GM12875 (cell line): Measurements from ENCODE around the gene RBL2.
"Not testable (repeated sequence)": the region's sequence is repeated elsewhere in the genome, so short reads cannot be mapped to it uniquely, and the experiment has no call there.

Experiments
- H3K4me3 ChIP-seq: one replicate; pipeline ENCODE4 v1.5.1; 2011; ENCODE audit warnings: low read depth, low read length, control low read depth
- TF ChIP-seq, protein P1 (sequence below): IDR thresholded peaks from 2 replicates; pipeline ENCODE4 v1.5.1; 2011; ENCODE audit warnings: low read depth, mild to moderate bottlenecking, control low read depth, inconsistent platforms, low read length, moderate library complexity, borderline replicate concordance; ENCODE audit not compliant: insufficient read depth

RBL2 gene

GRCh38 chr16:53417011-53417410 lies 17.3 kb upstream of the RBL2 start:
- no peak overlapping the region for H3K4me3 ChIP-seq
- TF ChIP-seq, protein P1, sequence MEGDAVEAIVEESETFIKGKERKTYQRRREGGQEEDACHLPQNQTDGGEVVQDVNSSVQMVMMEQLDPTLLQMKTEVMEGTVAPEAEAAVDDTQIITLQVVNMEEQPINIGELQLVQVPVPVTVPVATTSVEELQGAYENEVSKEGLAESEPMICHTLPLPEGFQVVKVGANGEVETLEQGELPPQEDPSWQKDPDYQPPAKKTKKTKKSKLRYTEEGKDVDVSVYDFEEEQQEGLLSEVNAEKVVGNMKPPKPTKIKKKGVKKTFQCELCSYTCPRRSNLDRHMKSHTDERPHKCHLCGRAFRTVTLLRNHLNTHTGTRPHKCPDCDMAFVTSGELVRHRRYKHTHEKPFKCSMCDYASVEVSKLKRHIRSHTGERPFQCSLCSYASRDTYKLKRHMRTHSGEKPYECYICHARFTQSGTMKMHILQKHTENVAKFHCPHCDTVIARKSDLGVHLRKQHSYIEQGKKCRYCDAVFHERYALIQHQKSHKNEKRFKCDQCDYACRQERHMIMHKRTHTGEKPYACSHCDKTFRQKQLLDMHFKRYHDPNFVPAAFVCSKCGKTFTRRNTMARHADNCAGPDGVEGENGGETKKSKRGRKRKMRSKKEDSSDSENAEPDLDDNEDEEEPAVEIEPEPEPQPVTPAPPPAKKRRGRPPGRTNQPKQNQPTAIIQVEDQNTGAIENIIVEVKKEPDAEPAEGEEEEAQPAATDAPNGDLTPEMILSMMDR: no peak

DNA sequence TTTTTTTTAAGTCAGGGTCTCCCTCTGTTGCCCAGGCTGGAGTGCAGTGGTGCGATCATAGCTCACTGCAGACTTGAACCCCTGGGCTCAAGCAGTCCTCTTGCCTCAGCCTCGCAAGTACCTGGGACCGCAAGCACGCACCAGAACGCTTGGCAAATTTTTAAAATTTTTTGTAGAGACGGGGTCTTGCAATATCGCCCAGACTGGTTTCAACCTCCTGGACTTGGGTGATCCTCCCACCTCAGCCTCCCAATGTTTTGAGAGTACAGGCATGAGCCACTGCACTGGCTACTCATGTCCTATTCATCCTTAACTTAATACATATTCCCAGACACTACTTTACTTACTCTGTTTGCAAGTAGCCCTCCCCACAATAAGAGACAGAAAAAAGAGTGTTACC lies 16.3 kb upstream of the RBL2 start:
- no peak overlapping the region for H3K4me3 ChIP-seq
- TF ChIP-seq, protein P1: no peak

DNA sequence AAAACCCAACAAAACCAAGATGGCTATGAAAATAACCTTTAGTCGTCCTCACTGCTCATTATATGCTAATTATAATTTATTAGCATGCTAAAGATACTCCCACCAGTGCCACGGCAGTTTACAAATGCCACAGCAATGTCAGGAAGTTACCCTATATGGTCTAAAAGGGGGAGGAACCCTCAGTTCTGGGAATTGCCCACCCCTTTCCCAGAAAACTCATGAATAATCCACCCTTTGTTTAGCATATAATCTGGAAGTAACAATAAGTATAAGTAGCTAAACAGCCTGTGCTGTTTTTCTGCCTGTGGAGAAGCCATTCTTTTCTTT lies 14.9 kb upstream of the RBL2 start:
- H3K4me3 ChIP-seq: not testable (repeated sequence)

DNA sequence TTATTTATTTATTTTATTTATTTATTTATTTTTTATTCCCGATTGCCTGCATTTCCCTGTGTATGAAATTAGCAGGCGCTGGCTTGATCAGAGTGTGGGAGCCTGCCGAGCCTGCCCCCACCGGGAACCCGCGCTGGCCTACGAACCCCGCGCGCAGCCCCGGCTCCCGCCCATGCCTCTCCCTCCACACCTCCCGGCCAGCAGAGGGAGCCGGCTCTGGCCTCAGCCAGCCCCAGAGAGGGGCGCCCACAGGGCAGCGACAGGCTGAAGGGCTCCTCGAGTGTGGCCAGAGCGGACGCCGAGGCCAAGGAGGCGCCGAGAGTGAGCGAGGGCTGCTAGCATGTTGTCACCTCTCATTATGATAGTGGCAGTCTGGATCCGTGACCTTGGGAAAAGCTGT lies 13.0 kb upstream of the RBL2 start:
- TF ChIP-seq, protein P1: no peak
- no peak overlapping the region for H3K4me3 ChIP-seq

- H3K4me3 ChIP-seq: not testable (repeated sequence)
Observed at GRCh38 chr16:53423968-53424367, 10.3 kb upstream of the RBL2 start.

DNA sequence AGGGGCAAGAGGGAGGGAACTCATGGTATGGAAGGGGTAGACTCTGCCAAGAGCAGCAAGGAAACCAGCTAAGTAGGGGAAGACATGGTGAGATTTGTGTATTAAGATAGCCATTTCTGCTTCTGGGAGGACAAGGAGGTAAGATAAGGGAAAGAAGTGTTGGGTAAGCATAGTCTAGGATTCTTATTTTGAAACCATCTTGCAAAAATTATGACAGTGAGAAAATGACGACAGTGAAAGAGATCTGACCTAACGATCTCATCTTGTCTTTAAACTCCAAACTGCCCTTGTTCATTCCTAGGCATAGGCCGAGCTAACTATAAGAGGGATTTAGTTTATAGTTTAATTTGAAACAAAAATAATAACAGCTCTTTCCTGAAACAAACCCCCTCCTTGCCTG lies 5.6 kb upstream of the RBL2 start:
- TF ChIP-seq, protein P1: no peak
- no peak overlapping the region for H3K4me3 ChIP-seq

DNA sequence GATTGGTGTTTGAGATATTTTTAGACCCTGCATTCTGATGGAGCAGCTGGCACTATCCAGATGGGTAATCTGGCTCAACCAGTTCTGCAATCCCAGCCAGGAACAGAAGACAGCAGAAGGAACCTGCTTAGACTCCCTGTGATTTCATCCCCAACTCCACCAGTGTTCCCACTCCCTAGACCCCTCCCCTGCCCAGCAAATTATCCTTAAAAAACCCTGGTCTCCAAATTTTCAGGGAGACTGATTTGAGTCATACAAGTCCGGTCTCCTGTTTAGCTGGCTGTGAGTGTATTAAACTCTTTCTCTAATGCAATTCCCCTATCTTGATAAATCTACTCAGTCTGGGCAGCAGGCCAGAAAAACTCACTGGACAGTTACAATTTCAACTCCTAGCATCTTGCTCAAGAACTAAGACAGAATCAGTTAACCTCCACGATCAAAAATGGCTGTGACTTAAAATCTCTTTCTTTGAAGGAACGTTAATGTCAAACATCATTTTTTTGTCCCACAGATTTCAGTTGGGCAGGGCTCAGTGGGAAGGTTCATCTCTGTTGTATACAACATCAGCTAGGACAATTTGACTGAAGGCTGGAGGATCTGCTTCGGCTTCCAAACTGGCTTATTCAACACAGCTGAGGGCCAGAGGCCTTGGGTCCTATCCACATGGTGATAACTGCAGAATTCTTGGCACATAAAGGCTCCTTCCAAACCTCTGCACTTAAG lies 4.9 kb upstream of the RBL2 start:
- no peak overlapping the region for H3K4me3 ChIP-seq
- TF ChIP-seq, protein P1: no peak

GRCh38 chr16:53430363-53430762 lies 3.9 kb upstream of the RBL2 start:
- H3K4me3 ChIP-seq: no peak overlapping the region
- TF ChIP-seq, protein P1: no peak
